NCI-H1092 (cell line): ENCODE results near the gene SCAMP2.
A peak's percentile ranks its signal among the peaks of the same experiment; 100 is the strongest.
"Not testable (repeated sequence)": the region's sequence is repeated elsewhere in the genome, so short reads cannot be mapped to it uniquely, and the experiment has no call there.

ENCODE experiments used
- DNase-seq: peaks from one replicate; lab custom pipeline; 2025; lab: John Stamatoyannopoulos, UW

The SCAMP2 gene

GRCh38 chr15:74873036-74873755 is at the start of gene SCAMP2:
SCAMP2 (minus strand) TSS chr15:74873365; CDS start chr15:74873255, 110 bp downstream.
- DNase-seq, result peak; percentile 89

GRCh38 chr15:74920456-74920855 is 47.3 kb upstream of the SCAMP2 start:
- no peak for DNase-seq

GRCh38 chr15:74917676-74918075 is 44.5 kb upstream of the SCAMP2 start:
- DNase-seq, result no peak

- DNase-seq, result not testable (repeated sequence)
Measured at GRCh38 chr15:74913799-74914198, 40.6 kb upstream of the SCAMP2 start.

GRCh38 chr15:74913041-74913440 is 39.9 kb upstream of the SCAMP2 start:
- no peak for DNase-seq

GRCh38 chr15:74908635-74909034 is 35.5 kb upstream of the SCAMP2 start:
- DNase-seq, result no peak

GRCh38 chr15:74907163-74907870 is 34.2 kb upstream of the SCAMP2 start:
- no peak for DNase-seq

GRCh38 chr15:74906450-74907162 is 33.4 kb upstream of the SCAMP2 start, which contains the start of gene FAM219B:
FAM219B (minus strand) TSS chr15:74906851; CDS start chr15:74906800, 51 bp downstream.
- DNase-seq, result peak; percentile 73

GRCh38 chr15:74906067-74906449 is 32.9 kb upstream of the SCAMP2 start:
- DNase-seq, result no peak

GRCh38 chr15:74904190-74904805 is 31.1 kb upstream of the SCAMP2 start:
- DNase-seq, result no peak

- no peak for DNase-seq
Measured at GRCh38 chr15:74903676-74904075, 30.5 kb upstream of the SCAMP2 start.

GRCh38 chr15:74902295-74903075 is 29.3 kb upstream of the SCAMP2 start:
- no peak for DNase-seq

GRCh38 chr15:74901612-74902063 is 28.5 kb upstream of the SCAMP2 start:
- DNase-seq, result peak; percentile 10

- DNase-seq, result no peak
Measured at GRCh38 chr15:74897300-74897701, 24.1 kb upstream of the SCAMP2 start.

- no peak for DNase-seq
Measured at GRCh38 chr15:74896316-74896715, 23.2 kb upstream of the SCAMP2 start.

- DNase-seq, result no peak
Measured at GRCh38 chr15:74895830-74896229, 22.7 kb upstream of the SCAMP2 start.

GRCh38 chr15:74894383-74894782 is 21.2 kb upstream of the SCAMP2 start:
- not testable (repeated sequence) for DNase-seq

GRCh38 chr15:74893627-74894026 is 20.5 kb upstream of the SCAMP2 start:
- no peak for DNase-seq

- DNase-seq, result no peak
Measured at GRCh38 chr15:74892931-74893330, 19.8 kb upstream of the SCAMP2 start.

GRCh38 chr15:74892313-74892712 is 19.1 kb upstream of the SCAMP2 start:
- DNase-seq, result no peak

GRCh38 chr15:74891469-74891868 is 18.3 kb upstream of the SCAMP2 start:
- DNase-seq, result no peak

GRCh38 chr15:74890665-74890960 is 17.4 kb upstream of the SCAMP2 start:
- DNase-seq, result no peak
